SK-N-SH treated with all-trans-retinoic acid at 6 μM for 48 hours (cell line): ENCODE measurements around the gene DNAJC4.

Experiments
- ESRRG ChIP-seq: fragments of 250-450 bp; sonication (Bioruptor Pico); IDR thresholded peaks from 2 replicates; pipeline ENCODE4 v1.6.1; 2021; ENCODE audit warnings: mild to moderate bottlenecking
- ISL1 ChIP-seq: fragments of 250-450 bp; sonication (Bioruptor Pico); IDR thresholded peaks from 2 replicates; pipeline ENCODE4 v2.1.2; 2022; ENCODE audit warnings: mild to moderate bottlenecking, moderate library complexity
- OSR1 ChIP-seq: fragments of 250-450 bp; sonication (Bioruptor Pico); IDR thresholded peaks from 2 replicates; pipeline ENCODE4 v1.8.0; 2022; ENCODE audit warnings: moderate library complexity, mild to moderate bottlenecking, inconsistent platforms
- RARB ChIP-seq: fragments of 250-450 bp; sonication (Bioruptor Pico); IDR thresholded peaks from 2 replicates; pipeline ENCODE4 v1.8.0; 2021; ENCODE audit warnings: mild to moderate bottlenecking, moderate library complexity
- SNAI2 ChIP-seq: fragments of 250-450 bp; sonication (Bioruptor Pico); IDR thresholded peaks from 2 replicates; pipeline ENCODE4 v1.5.0; 2020; ENCODE audit warnings: mild to moderate bottlenecking, moderate library complexity
- ZC3H10 ChIP-seq: fragments of 250-450 bp; sonication (Bioruptor Pico); IDR thresholded peaks from 2 replicates; pipeline ENCODE4 v1.5.1; 2021; ENCODE audit warnings: mild to moderate bottlenecking, moderate library complexity
- ZFP3 ChIP-seq: fragments of 250-450 bp; sonication (Bioruptor Pico); IDR thresholded peaks from 2 replicates; pipeline ENCODE4 v1.5.0; 2020; ENCODE audit warnings: mild to moderate bottlenecking, moderate library complexity
- ZNF70 ChIP-seq: fragments of 450-650 bp; formaldehyde crosslinking; IDR thresholded peaks from 2 replicates; pipeline ENCODE4 v1.5.0; 2020; ENCODE audit warnings: mild to moderate bottlenecking, moderate library complexity
- ZNF8 ChIP-seq: fragments of 450-650 bp; formaldehyde crosslinking; IDR thresholded peaks from 2 replicates; pipeline ENCODE4 v1.5.0; 2020; ENCODE audit warnings: mild to moderate bottlenecking, moderate library complexity
- TF ChIP-seq, protein P1 (sequence below): fragments of 250-450 bp; sonication (Bioruptor Pico); IDR thresholded peaks from 2 replicates; pipeline ENCODE4 v1.8.0; 2020; ENCODE audit warnings: mild to moderate bottlenecking, moderate library complexity, borderline replicate concordance
- TF ChIP-seq, protein P2 (sequence below): fragments of 250-450 bp; sonication (Bioruptor Pico); IDR thresholded peaks from 2 replicates; pipeline ENCODE4 v1.5.0; 2020; ENCODE audit warnings: mild to moderate bottlenecking, moderate library complexity
- TF ChIP-seq, protein P3 (sequence below): fragments of 250-450 bp; sonication (Bioruptor Pico); IDR thresholded peaks from 2 replicates; pipeline ENCODE4 v1.5.1; 2020; ENCODE audit warnings: low read depth, mild to moderate bottlenecking, moderate library complexity

DNA sequence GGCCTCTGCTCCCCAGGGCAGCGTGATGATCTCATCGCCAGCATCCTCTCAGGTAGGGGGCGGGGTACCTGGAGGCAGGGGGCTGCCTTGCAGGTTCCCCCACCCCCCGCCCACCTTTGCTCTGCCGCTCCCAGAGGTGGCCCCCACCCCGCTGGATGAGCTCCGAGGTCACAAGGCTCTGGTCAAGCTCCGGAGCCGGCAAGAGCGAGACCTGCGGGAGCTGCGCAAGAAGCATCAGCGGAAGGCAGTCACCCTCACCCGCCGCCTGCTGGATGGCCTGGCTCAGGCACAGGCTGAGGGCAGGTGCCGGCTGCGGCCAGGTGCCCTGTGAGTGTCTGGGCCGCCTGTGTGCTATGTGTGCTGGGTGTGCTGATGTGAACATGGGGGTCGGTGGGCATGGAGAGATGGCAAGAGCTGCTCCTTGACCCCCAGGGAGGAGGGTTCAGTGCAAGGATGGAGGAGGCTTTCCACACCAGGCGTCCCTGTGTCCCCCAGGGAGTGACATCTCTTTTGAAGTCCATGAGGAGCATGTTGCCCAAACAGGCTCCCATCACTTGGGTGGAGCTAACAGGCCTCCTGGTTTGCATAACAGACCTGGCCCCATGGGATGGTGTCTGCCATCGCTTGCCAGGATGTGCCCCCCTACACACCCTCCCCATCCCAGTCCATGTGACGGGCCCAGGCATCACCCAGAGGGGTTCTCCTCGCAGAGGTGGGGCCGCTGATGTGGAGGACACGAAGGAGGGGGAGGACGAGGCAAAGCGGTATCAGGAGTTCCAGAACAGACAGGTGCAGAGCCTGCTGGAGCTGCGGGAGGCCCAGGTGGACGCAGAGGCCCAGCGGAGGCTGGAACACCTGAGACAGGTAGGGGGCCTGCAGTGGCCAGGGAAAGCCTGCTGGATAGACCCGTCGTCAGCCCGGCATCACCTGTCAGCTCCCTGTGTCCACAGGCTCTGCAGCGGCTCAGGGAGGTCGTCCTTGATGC is 35.1 kb downstream of the DNAJC4 start:
- TF ChIP-seq, protein P1, sequence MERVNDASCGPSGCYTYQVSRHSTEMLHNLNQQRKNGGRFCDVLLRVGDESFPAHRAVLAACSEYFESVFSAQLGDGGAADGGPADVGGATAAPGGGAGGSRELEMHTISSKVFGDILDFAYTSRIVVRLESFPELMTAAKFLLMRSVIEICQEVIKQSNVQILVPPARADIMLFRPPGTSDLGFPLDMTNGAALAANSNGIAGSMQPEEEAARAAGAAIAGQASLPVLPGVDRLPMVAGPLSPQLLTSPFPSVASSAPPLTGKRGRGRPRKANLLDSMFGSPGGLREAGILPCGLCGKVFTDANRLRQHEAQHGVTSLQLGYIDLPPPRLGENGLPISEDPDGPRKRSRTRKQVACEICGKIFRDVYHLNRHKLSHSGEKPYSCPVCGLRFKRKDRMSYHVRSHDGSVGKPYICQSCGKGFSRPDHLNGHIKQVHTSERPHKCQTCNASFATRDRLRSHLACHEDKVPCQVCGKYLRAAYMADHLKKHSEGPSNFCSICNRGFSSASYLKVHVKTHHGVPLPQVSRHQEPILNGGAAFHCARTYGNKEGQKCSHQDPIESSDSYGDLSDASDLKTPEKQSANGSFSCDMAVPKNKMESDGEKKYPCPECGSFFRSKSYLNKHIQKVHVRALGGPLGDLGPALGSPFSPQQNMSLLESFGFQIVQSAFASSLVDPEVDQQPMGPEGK, result no peak
- TF ChIP-seq, protein P2, sequence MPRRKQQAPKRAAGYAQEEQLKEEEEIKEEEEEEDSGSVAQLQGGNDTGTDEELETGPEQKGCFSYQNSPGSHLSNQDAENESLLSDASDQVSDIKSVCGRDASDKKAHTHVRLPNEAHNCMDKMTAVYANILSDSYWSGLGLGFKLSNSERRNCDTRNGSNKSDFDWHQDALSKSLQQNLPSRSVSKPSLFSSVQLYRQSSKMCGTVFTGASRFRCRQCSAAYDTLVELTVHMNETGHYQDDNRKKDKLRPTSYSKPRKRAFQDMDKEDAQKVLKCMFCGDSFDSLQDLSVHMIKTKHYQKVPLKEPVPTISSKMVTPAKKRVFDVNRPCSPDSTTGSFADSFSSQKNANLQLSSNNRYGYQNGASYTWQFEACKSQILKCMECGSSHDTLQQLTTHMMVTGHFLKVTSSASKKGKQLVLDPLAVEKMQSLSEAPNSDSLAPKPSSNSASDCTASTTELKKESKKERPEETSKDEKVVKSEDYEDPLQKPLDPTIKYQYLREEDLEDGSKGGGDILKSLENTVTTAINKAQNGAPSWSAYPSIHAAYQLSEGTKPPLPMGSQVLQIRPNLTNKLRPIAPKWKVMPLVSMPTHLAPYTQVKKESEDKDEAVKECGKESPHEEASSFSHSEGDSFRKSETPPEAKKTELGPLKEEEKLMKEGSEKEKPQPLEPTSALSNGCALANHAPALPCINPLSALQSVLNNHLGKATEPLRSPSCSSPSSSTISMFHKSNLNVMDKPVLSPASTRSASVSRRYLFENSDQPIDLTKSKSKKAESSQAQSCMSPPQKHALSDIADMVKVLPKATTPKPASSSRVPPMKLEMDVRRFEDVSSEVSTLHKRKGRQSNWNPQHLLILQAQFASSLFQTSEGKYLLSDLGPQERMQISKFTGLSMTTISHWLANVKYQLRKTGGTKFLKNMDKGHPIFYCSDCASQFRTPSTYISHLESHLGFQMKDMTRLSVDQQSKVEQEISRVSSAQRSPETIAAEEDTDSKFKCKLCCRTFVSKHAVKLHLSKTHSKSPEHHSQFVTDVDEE (CRISPR knock-in tag), result no peak
- no peak for TF ChIP-seq ISL1 (CRISPR knock-in tag)
- TF ChIP-seq RARB (CRISPR knock-in tag), result no peak
- TF ChIP-seq ZFP3 (CRISPR knock-in tag), result no peak
- TF ChIP-seq OSR1 (CRISPR knock-in tag), result no peak
- TF ChIP-seq ESRRG (CRISPR knock-in tag), result no peak
- no peak for TF ChIP-seq ZNF8
- TF ChIP-seq, protein P3, sequence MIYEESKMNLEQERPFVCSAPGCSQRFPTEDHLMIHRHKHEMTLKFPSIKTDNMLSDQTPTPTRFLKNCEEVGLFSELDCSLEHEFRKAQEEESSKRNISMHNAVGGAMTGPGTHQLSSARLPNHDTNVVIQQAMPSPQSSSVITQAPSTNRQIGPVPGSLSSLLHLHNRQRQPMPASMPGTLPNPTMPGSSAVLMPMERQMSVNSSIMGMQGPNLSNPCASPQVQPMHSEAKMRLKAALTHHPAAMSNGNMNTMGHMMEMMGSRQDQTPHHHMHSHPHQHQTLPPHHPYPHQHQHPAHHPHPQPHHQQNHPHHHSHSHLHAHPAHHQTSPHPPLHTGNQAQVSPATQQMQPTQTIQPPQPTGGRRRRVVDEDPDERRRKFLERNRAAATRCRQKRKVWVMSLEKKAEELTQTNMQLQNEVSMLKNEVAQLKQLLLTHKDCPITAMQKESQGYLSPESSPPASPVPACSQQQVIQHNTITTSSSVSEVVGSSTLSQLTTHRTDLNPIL (CRISPR knock-in tag), result no peak
- TF ChIP-seq SNAI2 (CRISPR knock-in tag), result no peak
- no peak for TF ChIP-seq ZNF70 (CRISPR knock-in tag)
- no peak for TF ChIP-seq ZC3H10 (CRISPR knock-in tag)
